ENCODE measurements around the gene CCDC51.

- TF ChIP-seq CTCF (IDR thresholded peaks at IDR 0.05) (no peak), POLR2A (IDR thresholded peaks at IDR 0.05) (no peak)
These were observed 16.6 kb downstream of the CCDC51 start for GRCh38 chr3:48423241-48423882.

Measured in uterus (tissue), 2 donors.